AG04450 (cell line): ENCODE measurements around the gene BLOC1S5. TPM values are rescaled to one million over a fixed set of nuclear protein-coding genes. Genes with fewer than 3 reads are reported as not detected.

ENCODE experiments used
- CTCF ChIA-PET: fragments of 300-600, 350-600 bp; formaldehyde crosslinking; extraction: SDS; loops from one replicate; lab custom pipeline; 2022; ENCODE audit warnings: antibody characterized with exemption, inconsistent platforms; lab: Charles Lee
- POLR2A ChIA-PET: fragments of 350-600 bp; formaldehyde crosslinking; extraction: SDS; loops from one replicate; lab custom pipeline; 2021; ENCODE audit warnings: antibody characterized with exemption, inconsistent platforms; lab: Yijun Ruan, JAX
- DNase-seq: peaks from one replicate; pipeline ENCODE4 v3.0.0-alpha.2; 2011; ENCODE audit warnings: low read depth, low spot score
- H3K27ac ChIP-seq: one replicate; pipeline ENCODE4 v1.5.1; 2012; ENCODE audit warnings: low read depth, low read length, control low read depth
- H3K27me3 ChIP-seq: one replicate; pipeline ENCODE4 v1.6.0; 2012; ENCODE audit warnings: low read length; ENCODE audit not compliant: control insufficient read depth, insufficient read depth
- H3K4me3 ChIP-seq: 2 replicates; pipeline ENCODE4 v1.5.1; 2011; ENCODE audit warnings: mild to moderate bottlenecking, low read depth, low read length, control low read depth
- H3K9me3 ChIP-seq: 2 replicates; pipeline ENCODE4 v1.5.1; 2012; ENCODE audit warnings: low read length; ENCODE audit not compliant: control insufficient read depth, insufficient read depth
- CTCF ChIP-seq: IDR thresholded peaks from 2 replicates; pipeline ENCODE4 v1.5.1; 2011; ENCODE audit warnings: low read depth, low read length, control low read depth, inconsistent platforms
- polyA plus RNA-seq: library from polyadenylated mRNA; depleted of rRNA; stranded (reverse); fragments of >200 nt; gene quantifications from 2 replicates; pipeline ENCODE4 v1.2.3, GENCODE V29; 2011

Gene BLOC1S5
- polyA plus RNA-seq, 1 experiment = 15.1 TPM

- POLR2A ChIA-PET = no interaction called here
- no peaks in the 10 kb centered on the region for H3K9me3 ChIP-seq
- no peak for TF ChIP-seq CTCF
- H3K4me3 ChIP-seq = no peak overlapping the region
- no peaks in the 10 kb centered on the region for H3K27me3 ChIP-seq
- no peak overlapping the region for H3K27ac ChIP-seq
- CTCF ChIA-PET = interaction anchor here (1.4 kb wide), 1 partner anchor 347 kb away, joined by 4 read pairs; no protein-coding TSS in a partner anchor
- no peak for DNase-seq
Measured at GRCh38 chr6:8069631-8070284, 5.6 kb upstream of the BLOC1S5 start.

- Histone ChIP-seq H3K27ac (no peak overlapping the region), H3K27me3 (no peaks in the 10 kb centered on the region), H3K9me3 (no peaks in the 10 kb centered on the region; the same call in 1 of the 2 replicates), H3K4me3 (no peak overlapping the region)
- ChIA-PET POLR2A (no interaction called here), CTCF (interaction anchor here (1.6 kb wide), 1 partner anchor 347 kb away, joined by 3 read pairs; no protein-coding TSS in a partner anchor)
- no peak for DNase-seq
- no peak for TF ChIP-seq CTCF
Measured at GRCh38 chr6:8069151-8069550, 5.0 kb upstream of the BLOC1S5 start.

- H3K27ac ChIP-seq = no peak overlapping the region
- POLR2A ChIA-PET = no interaction called here
- TF ChIP-seq CTCF = no peak
- H3K4me3 ChIP-seq = no peak overlapping the region
- H3K27me3 ChIP-seq = no peaks in the 10 kb centered on the region
- peaks cover 3% of the 10 kb centered on the region; the same call in 1 of the 2 replicates for H3K9me3 ChIP-seq
- no peak for DNase-seq
- CTCF ChIA-PET = interaction anchor here (1.1 kb wide), 1 partner anchor 16 kb away, joined by 3 read pairs; no protein-coding TSS in a partner anchor
Measured at GRCh38 chr6:8066108-8066507, 1.9 kb upstream of the BLOC1S5 start.

- no peak for DNase-seq
- peaks cover 3% of the 10 kb centered on the region; the same call in 1 of the 2 replicates for H3K9me3 ChIP-seq
- TF ChIP-seq CTCF = no peak
- CTCF ChIA-PET = interaction anchor here (1.1 to 2.8 kb wide), 3 partner anchors 16 to 343 kb away, joined by 3 to 10 read pairs (median 4); no protein-coding TSS in a partner anchor
- POLR2A ChIA-PET = no interaction called here
- H3K27ac ChIP-seq = no peak overlapping the region
- no peaks in the 10 kb centered on the region for H3K27me3 ChIP-seq
- no peak overlapping the region for H3K4me3 ChIP-seq
Measured at GRCh38 chr6:8065519-8065911, 1.3 kb upstream of the BLOC1S5 start.
